Neural cell (in vitro differentiated cells): ENCODE data around the gene ASCC3. TPM values are rescaled to one million over a fixed set of nuclear protein-coding genes. Genes with fewer than 3 reads are reported as not detected.

Experiments used
- H2AFZ ChIP-seq: fragments of 200-600, 300-800 bp; sonication (generic), shearing (Covaris generic); 2 replicates; pipeline ENCODE4 v1.6.0; 2014; ENCODE audit warnings: low read depth, mild to moderate bottlenecking, antibody characterized with exemption, low read length, moderate library complexity
- H3F3A ChIP-seq: fragments of 200-600 bp; shearing (Covaris generic); 2 replicates; pipeline ENCODE4 v1.6.1; 2016; ENCODE audit warnings: mild to moderate bottlenecking, moderate library complexity, mixed read lengths, antibody characterized with exemption, low read length; ENCODE audit not compliant: insufficient read depth, poor library complexity, severe bottlenecking
- H3K27ac ChIP-seq: fragments of 200-600, 300-800 bp; sonication (generic), shearing (Covaris generic); 2 replicates; pipeline ENCODE4 v1.5.1; 2014; ENCODE audit warnings: mild to moderate bottlenecking, low read length, moderate library complexity
- H3K27me3 ChIP-seq: fragments of 300-800, 200-600 bp; sonication (generic), shearing (Covaris generic); 2 replicates; pipeline ENCODE4 v1.6.0; 2014; ENCODE audit warnings: mild to moderate bottlenecking, low read depth, low read length, moderate library complexity; ENCODE audit not compliant: insufficient read depth
- H3K36me3 ChIP-seq: fragments of 300-800, 200-600 bp; sonication (generic), shearing (Covaris generic); 2 replicates; pipeline ENCODE4 v1.5.1; 2014; ENCODE audit warnings: mild to moderate bottlenecking, antibody characterized with exemption, low read length, moderate library complexity; ENCODE audit not compliant: insufficient read depth
- H3K4me2 ChIP-seq: fragments of 300-800, 200-600 bp; sonication (generic), shearing (Covaris generic); 2 replicates; pipeline ENCODE4 v1.6.0; 2014; ENCODE audit warnings: mild to moderate bottlenecking, low read length
- H3K4me3 ChIP-seq: fragments of 300-800, 200-600 bp; sonication (generic), shearing (Covaris generic); 2 replicates; pipeline ENCODE4 v1.5.1; 2014; ENCODE audit warnings: mild to moderate bottlenecking, low read length, moderate library complexity
- H3K79me2 ChIP-seq: fragments of 200-600 bp; shearing (Covaris generic); replicated peaks from 2 replicates; pipeline ENCODE4 v1.6.0; 2014; ENCODE audit warnings: mild to moderate bottlenecking, low read length, moderate library complexity; ENCODE audit not compliant: insufficient read depth
- H3K9ac ChIP-seq: fragments of 300-800, 200-600 bp; sonication (generic), shearing (Covaris generic); 2 replicates; pipeline ENCODE4 v1.6.1; 2016; ENCODE audit warnings: mild to moderate bottlenecking, low read length, mixed read lengths
- H3K9me2 ChIP-seq: fragments of 200-600 bp; shearing (Covaris generic); 2 replicates; pipeline ENCODE4 v1.6.1; 2016; ENCODE audit warnings: mild to moderate bottlenecking, low read length, mixed read lengths; ENCODE audit not compliant: insufficient read depth
- H3K9me3 ChIP-seq: fragments of 200-600, 300-800 bp; sonication (generic), shearing (Covaris generic); 2 replicates; pipeline ENCODE4 v1.6.1; 2016; ENCODE audit warnings: mild to moderate bottlenecking, mixed run types, low read length, moderate library complexity, mixed read lengths
- H4K20me1 ChIP-seq: fragments of 200-600 bp; shearing (Covaris generic); 2 replicates; pipeline ENCODE4 v1.6.1; 2016; ENCODE audit warnings: mild to moderate bottlenecking, mixed run types; ENCODE audit not compliant: insufficient read depth
- EP300 ChIP-seq: fragments of 450-650 bp; conservative IDR thresholded peaks from 2 replicates; pipeline ENCODE4 v1.6.1; 2014; ENCODE audit warnings: antibody characterized with exemption, mild to moderate bottlenecking, moderate library complexity; ENCODE audit not compliant: poor library complexity, severe bottlenecking
- EZH2 ChIP-seq: fragments of 200-600, 300-800 bp; shearing (Covaris generic), sonication (generic); IDR thresholded peaks from 2 replicates; pipeline ENCODE4 v1.6.1; 2014; ENCODE audit warnings: antibody characterized with exemption, low read length, borderline replicate concordance, mild to moderate bottlenecking; ENCODE audit not compliant: insufficient read depth, poor library complexity, severe bottlenecking
- MXI1 ChIP-seq: fragments of 450-650 bp; conservative IDR thresholded peaks from 2 replicates; pipeline ENCODE4 v1.6.1; 2014; ENCODE audit warnings: antibody characterized with exemption, mild to moderate bottlenecking; ENCODE audit not compliant: poor library complexity, severe bottlenecking
- POLR2AphosphoS5 ChIP-seq: IDR thresholded peaks from 2 replicates; pipeline ENCODE4 v1.6.1; 2012
- RAD21 ChIP-seq: fragments of 450-650 bp; conservative IDR thresholded peaks from 2 replicates; pipeline ENCODE4 v1.6.1; 2014; ENCODE audit warnings: antibody characterized with exemption, mild to moderate bottlenecking, moderate library complexity
- SMC3 ChIP-seq: fragments of 450-650 bp; conservative IDR thresholded peaks from 2 replicates; pipeline ENCODE4 v1.6.1; 2014; ENCODE audit warnings: antibody characterized with exemption, mild to moderate bottlenecking, moderate library complexity; ENCODE audit not compliant: poor library complexity
- TAF1 ChIP-seq: IDR thresholded peaks from 2 replicates; pipeline ENCODE4 v1.6.1; 2012; ENCODE audit warnings: low read depth
- polyA plus RNA-seq: library from polyadenylated mRNA; depleted of rRNA; stranded (reverse); fragments of >200 nt; gene quantifications from 2 replicates; pipeline ENCODE4 v1.2.3, GENCODE V29; 2014
- TF ChIP-seq, protein P1 (sequence below): IDR thresholded peaks from 2 replicates; pipeline ENCODE4 v1.6.1; 2012; ENCODE audit warnings: borderline replicate concordance
- TF ChIP-seq, protein P2 (sequence below): fragments of 450-650 bp; IDR thresholded peaks from 2 replicates; pipeline ENCODE4 v1.5.1; 2014; ENCODE audit warnings: antibody characterized with exemption, mild to moderate bottlenecking, moderate library complexity; ENCODE audit not compliant: poor library complexity, severe bottlenecking

ASCC3 gene
- polyA plus RNA-seq, 1 donor from 2014 or later = 14.9 TPM

DNA sequence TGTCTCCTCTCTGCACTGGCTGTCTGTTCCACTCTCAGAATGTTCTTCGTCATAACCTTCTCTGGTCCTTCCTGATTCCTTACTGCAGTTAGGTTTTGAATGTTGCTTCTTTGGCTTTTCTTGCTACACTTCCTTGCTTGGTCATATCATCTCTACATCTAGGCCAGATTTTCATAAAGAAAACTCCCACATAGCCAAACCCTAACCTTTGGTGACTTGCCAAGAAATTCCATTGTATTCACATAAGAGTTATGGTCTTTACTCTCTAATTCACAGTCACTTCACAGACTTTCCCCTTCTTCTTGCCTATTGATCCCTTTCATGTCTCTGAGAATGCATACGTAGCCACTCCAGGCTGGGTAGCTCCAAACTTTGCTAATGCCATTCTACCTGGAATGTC, 374.5 kb downstream of the ASCC3 start:
- Histone ChIP-seq H3K4me3 (no peak overlapping the region), H3K36me3 (no peaks in the 10 kb centered on the region), H4K20me1 (no peaks in the 10 kb centered on the region), H3K9ac (no peak overlapping the region), H3K4me2 (no peak overlapping the region), H3F3A (no peaks in the 10 kb centered on the region), H3K9me2 (no peaks in the 10 kb centered on the region), H3K79me2 (no peaks in the 10 kb centered on the region), H2AFZ (no peak overlapping the region), H3K9me3 (no peaks in the 10 kb centered on the region), H3K27ac (no peak overlapping the region), H3K27me3 (no peaks in the 10 kb centered on the region)
- TF ChIP-seq TAF1 (no peak), RAD21 (no peak), SMC3 (no peak)

DNA sequence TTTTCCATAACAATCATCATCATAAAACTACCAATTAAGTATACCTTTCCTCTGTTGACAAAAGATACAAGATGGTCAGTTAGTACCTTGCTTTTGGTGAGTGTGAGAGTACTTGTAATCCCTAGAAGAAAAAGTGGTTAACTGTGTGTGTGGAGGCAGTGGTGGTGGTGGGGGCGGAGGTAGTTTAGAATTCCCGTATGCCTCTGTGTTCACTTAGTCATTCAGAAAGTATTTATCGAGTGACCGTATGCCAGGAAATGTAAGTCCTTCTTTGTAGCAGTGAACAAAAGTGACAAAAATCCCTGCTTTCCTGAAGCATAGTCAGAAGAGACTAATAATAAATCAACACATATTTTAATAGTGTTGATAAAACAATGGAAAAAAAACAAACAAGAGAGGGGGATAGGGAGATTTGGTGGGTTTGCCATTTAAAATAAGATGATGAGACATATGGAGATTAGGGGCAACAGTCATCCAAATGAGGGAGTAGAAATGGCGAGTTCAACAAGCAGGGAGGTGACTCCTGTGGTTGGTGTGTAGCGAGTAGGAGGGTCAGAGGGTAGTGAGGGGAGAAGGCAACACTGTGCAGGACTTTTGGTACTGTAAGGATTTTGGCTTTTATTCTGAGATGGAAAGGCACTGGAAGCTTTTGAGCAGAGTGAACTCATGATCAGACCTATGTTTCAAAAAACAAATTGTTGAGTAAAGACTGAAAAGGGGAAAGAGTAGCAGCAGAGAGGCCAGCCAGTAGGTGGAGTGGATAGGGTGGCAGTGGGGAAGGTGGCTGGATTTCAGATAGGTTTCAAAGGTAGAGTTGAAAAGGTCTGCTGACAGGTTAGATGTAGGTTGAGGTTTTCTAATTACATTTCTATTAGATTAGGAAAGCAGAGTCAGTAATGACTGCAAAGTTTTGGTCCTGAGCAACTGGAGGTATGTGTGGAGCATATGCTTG, 376.1 kb downstream of the ASCC3 start:
- no peaks in the 10 kb centered on the region for H3K27me3 ChIP-seq
- no peak overlapping the region for H3K9ac ChIP-seq
- H3K79me2 ChIP-seq = no peaks in the 10 kb centered on the region
- no peaks in the 10 kb centered on the region for H3K36me3 ChIP-seq
- H3F3A ChIP-seq = no peaks in the 10 kb centered on the region
- H3K9me3 ChIP-seq = no peaks in the 10 kb centered on the region
- H3K27ac ChIP-seq = no peak overlapping the region
- H3K4me2 ChIP-seq = no peak overlapping the region
- no peaks in the 10 kb centered on the region for H4K20me1 ChIP-seq
- no peak overlapping the region for H3K4me3 ChIP-seq
- TF ChIP-seq MXI1 = no peak
- TF ChIP-seq, protein P1, sequence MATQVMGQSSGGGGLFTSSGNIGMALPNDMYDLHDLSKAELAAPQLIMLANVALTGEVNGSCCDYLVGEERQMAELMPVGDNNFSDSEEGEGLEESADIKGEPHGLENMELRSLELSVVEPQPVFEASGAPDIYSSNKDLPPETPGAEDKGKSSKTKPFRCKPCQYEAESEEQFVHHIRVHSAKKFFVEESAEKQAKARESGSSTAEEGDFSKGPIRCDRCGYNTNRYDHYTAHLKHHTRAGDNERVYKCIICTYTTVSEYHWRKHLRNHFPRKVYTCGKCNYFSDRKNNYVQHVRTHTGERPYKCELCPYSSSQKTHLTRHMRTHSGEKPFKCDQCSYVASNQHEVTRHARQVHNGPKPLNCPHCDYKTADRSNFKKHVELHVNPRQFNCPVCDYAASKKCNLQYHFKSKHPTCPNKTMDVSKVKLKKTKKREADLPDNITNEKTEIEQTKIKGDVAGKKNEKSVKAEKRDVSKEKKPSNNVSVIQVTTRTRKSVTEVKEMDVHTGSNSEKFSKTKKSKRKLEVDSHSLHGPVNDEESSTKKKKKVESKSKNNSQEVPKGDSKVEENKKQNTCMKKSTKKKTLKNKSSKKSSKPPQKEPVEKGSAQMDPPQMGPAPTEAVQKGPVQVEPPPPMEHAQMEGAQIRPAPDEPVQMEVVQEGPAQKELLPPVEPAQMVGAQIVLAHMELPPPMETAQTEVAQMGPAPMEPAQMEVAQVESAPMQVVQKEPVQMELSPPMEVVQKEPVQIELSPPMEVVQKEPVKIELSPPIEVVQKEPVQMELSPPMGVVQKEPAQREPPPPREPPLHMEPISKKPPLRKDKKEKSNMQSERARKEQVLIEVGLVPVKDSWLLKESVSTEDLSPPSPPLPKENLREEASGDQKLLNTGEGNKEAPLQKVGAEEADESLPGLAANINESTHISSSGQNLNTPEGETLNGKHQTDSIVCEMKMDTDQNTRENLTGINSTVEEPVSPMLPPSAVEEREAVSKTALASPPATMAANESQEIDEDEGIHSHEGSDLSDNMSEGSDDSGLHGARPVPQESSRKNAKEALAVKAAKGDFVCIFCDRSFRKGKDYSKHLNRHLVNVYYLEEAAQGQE = no peak
- TF ChIP-seq SMC3 = no peak
- TF ChIP-seq TAF1 = no peak
- TF ChIP-seq POLR2AphosphoS5 = no peak
- TF ChIP-seq RAD21 = no peak
- TF ChIP-seq, protein P2, sequence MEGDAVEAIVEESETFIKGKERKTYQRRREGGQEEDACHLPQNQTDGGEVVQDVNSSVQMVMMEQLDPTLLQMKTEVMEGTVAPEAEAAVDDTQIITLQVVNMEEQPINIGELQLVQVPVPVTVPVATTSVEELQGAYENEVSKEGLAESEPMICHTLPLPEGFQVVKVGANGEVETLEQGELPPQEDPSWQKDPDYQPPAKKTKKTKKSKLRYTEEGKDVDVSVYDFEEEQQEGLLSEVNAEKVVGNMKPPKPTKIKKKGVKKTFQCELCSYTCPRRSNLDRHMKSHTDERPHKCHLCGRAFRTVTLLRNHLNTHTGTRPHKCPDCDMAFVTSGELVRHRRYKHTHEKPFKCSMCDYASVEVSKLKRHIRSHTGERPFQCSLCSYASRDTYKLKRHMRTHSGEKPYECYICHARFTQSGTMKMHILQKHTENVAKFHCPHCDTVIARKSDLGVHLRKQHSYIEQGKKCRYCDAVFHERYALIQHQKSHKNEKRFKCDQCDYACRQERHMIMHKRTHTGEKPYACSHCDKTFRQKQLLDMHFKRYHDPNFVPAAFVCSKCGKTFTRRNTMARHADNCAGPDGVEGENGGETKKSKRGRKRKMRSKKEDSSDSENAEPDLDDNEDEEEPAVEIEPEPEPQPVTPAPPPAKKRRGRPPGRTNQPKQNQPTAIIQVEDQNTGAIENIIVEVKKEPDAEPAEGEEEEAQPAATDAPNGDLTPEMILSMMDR = no peak
- no peak for TF ChIP-seq EZH2
- TF ChIP-seq EP300 = no peak
- H3K9me2 ChIP-seq = no peaks in the 10 kb centered on the region
- no peak overlapping the region for H2AFZ ChIP-seq
